ENCODE data around the gene CTXND1.

The CTXND1 gene

DNA sequence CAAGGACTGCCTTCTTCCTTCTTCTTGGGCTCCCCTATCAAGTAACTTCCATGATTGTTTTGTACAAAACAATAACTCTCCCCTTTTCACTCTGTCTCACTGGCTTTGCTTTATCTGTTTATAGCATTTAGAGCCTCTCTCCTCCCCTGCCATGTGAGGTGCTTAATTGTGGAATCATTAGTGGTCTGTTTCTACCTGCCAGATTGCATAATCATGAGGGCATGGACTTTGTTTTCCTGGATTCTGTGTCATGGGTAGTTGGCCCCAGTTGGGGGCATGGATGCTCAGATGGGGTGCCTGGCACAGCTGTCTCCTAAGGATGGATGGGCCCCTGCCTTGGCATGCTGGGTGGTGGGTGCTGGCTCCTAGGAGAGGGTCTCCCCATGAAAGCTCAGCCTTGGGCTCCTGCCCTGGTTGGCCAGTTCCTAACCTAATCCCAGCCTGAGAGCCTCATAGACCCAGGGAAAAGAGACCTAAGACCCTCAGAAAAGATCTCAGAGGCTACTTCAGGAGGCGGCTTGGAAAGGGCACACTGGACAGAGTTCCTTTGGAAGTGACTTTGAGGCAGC is 8.0 kb upstream of the CTXND1 start:
- no peak for DNase-seq (ENCODE audit: low spot score)

DNA sequence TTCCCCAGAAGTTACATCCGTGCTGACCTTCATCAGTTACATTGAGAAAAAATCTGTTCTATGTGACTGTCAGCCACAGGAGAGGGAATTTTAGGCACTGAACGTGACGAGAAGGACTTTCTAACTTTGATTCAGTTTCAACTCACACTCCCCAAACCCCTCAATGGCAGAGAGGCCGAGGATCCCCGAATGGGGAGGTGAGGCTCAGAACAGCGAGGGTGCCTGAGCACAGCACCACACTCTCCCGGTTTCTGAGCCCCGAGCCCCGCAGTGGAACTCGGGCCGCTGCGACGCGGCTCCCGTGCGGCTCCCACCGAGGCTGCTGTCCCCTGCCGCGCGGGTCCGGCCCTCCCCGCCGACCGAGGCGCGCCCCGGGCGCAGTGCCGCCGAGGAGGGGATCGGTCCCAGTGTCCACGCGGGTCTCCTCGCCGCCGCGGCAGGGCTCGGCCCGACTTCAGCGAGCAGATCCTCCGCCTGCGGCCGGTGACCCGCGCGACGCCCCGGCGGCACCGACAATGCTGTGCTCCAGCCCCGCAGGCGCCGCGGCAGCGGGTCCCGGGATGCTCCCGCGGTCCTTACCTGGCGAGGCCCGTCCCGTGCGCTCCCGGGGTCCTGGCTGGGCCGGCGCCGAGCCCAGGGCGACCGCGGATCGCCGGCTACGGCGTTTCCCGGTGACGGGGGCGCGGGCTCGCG is 439 bp downstream of the CTXND1 start:
- DNase-seq (ENCODE audit: low spot score): no peak

DNA sequence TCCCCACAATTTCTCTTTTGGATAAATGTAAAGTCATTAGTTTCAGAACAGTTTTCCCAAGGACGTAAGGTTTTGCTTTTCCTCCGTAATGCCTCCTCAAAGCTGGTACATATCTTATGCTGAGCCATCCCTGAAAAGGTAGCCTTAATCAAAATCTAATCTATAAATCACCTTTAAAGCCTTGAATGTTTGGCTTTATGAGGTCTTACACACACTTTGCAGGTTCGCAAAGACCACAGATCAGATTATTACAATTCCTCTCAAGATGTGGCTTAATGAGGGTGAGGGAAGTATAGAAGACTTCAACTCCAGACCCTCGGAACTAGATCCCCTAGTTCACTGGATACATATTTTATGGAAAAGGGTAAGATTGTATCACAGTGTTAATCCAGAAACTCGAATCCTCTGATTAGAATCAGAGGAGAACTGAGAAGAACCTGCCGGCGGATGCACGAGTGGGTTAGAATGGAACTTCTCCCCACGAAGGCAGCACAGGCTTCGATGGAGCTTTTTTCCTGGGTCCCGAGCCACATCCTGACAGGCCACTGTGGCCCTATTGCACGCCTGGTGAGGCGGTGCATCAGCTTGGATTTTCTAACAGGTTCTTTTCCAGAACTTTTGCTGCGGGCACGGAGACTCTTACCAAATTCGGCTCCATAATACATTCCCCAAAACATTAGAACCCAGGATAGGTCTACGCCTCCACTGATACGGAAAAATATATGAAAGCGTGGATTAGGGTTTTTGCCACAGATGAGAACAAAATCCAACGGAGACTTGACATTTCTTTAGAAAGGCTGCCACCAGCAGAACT is 1.2 kb downstream of the CTXND1 start:
- no peak for DNase-seq (ENCODE audit: low spot score)

DNA sequence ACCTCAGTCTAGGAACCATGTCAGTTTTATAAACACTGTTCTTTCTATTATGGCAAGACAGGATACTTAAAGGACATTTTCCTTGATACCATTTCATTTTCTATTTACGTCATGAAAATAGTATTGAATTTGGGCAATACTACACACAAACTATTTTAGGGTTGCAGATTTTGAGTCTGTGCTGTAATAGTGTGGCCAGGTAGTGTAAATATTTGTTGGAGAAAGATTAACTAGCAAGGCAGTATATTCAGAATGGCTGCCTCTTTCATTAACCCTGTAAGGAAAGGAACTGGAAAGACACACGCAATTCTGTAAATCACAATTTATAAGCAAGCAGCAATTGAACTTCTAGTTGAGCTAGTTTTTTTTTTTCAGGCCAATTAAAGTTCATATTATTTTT is 2.0 kb downstream of the CTXND1 start:
- no peak for DNase-seq (ENCODE audit: low spot score)

DNA sequence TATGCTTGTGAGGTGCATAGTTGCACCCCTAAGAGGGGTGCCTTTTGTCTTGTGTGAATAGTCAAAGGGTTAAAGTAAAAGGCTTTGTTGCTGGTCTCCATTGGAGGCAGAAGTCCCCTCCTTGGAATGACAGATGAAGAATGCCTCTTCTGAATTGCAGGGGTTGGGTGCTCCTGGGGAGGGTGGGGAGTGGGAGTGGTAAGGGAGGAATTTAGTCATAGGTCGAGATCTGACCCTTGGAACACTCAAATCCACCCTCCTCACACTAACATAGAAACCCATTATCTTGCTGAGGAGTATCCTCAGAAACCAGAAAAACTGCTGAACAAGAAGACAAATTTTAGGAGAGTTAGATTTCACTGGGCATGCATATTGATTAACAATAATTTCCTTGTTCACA is 4.7 kb downstream of the CTXND1 start:
- DNase-seq (ENCODE audit: low spot score): peak; percentile 49

DNA sequence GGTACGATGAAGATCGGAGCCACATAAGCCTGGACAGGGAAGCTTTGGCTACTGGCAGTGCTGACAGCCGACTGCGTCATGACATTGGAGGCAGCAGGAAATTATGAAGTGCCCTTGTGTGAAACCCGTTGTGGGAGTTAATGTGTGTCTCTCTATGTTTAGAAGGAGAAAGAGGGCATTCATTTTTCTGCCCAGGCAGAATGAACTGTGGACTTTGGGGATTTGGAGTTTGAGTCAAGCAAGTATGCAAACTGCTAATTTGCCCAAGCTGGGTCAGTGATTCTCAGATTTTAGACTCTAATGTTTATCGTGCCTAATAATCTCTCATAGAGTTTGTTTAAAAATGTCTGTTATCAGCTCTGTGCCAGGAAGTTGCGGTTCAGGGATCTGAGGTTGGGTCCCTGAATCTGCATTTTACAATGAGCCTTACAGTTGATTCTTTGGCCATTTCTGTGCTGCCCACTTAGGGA is 5.6 kb downstream of the CTXND1 start:
- DNase-seq (ENCODE audit: low spot score): peak; percentile 84

DNA sequence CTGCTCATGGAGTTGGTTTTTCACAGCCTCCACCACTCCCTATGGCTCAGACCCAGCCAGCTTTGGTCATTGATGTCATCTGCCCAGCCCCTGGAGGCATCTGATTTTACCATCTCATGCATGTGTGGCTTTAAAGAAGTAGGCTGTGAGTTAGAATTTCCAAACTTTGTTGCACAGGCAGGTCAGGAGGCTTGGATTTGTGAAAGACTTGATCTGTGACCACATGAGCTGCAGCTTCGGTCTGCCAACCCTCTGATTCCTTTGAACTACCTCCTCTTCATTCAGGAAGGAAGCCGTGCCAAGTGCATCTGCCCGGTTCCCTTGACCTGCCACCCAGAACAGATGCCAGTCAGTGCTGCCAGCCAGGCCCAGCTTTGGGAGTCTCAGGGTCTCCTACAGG is 9.2 kb downstream of the CTXND1 start:
- no peak for DNase-seq (ENCODE audit: low spot score)

DNA sequence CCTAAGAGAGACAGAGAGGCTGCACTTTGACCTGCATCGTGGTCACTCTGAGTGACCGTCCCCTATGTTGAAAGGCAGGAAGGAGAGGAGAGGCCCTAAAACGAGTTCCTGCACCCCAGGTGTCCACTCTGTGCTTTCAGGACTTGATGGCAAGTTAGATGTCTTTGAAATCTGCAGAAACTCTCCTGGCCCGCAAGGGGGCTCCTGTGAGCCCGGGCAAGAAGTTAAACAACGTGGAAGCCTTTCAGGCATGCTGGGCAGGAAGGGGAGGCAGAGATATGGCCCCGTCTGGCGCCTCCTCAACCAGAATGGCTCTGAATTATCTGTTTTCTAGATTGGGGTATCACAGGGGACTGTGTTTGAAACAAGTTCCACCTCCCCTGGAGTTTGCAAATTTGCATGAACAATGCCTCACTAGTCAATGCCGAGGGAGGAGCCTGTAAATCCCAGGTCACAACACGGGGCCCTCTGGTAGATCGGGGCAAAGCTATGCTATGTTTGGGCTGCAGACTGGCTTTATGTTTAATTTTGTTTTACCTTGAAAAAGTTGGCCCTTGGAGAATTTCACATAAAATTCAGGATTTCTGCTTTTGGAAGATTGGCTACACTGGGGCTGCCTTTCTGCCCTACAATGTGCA is 9.8 kb downstream of the CTXND1 start:
- DNase-seq (ENCODE audit: low spot score): no peak

DNA sequence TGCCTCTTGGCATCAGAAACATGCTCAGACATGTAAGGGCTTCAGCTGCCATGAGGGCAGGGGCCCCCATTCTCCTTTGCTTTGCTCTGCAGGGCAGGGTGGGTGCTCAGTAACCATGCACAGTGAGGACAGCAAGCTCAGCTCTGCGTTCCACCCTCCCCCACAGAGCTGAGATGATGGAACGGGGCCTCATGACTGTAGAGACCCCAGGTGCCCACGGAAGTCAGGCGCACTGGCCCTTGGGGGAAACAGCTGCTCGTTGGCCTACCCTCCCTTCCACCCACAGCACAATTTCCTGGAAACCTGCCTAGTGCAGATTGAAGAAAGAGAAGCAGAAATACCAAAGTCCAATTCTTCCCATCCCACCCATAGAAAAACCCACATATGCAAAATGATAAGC is 10.5 kb downstream of the CTXND1 start:
- no peak for DNase-seq (ENCODE audit: low spot score)

DNA sequence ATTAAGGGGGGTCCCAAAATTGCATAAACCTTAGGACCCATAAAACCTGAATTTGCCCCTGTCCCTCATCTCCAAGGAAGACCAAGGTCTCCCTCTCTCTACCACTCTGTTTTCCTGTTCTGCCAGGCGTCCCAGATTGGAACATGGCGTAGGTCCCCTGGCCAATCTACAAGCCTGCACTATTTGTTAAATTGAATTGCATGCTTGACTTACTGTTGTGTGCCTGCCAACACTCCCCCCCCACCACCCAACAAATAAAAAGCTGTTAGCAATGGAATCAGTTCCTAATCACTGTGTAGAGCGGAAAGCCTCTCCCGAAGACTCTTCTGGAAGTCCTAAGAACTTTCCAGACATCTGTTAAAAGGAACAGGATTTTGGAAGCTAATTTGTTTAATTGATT is 11.7 kb downstream of the CTXND1 start:
- DNase-seq (ENCODE audit: low spot score): no peak

DNA sequence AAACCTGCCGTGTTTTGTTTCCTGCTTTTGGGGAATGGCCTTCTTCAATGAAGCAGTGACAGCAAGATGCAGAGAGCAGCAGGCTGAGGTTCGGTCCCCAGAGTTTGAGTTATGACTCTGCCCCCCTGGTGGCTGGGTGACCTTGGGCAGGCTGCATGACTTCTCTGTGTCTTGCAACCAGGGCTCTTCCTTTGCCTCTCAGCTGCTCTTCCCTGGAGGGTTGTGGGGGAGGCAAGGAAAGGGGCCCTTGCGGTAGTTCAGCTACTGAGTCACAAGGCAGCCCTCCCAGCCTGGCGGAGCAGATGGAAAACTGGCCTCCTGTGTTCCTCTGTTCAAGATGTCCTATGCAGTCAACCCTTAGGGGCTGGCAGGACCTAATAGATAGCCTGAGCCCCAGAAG is 17.1 kb downstream of the CTXND1 start:
- no peak for DNase-seq (ENCODE audit: low spot score)

DNA sequence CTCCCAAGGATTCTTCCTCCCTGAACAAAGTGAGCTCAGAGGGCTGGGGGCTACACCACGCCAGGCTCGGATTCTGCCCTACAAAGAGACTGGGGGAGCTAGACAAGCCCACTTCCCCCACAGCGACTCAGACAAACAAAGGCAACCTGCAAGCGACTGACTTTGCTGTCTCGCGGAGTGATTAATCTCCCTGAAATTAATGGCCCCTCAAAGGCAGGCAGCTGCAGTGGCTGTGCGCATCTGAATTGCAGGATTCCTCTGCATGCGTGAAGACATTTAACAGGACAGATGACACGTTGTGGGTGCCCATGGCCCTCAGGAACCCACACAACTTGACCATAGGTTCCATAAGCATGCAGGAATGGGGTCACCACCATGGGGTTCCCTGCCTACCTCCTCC is 18.4 kb downstream of the CTXND1 start:
- no peak for DNase-seq (ENCODE audit: low spot score)

DNA sequence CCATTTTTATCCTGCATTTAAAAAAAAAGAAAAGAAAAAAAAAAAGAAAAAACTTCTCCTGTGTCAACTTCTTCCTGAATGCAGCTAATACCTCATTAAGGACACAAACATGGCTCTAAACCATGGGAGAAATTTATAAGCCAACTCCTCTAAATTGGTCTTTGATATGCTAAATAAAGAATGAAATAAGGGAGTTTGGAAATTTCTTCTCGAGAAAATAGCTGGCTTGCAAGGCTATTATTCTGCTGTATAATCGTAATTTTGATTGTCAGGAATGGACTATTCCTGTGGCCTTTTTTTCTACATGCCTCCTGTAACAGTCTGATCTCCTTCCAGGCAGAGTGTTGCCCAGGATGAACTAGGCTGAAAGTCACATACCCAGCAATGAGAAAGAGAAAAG is 20.6 kb downstream of the CTXND1 start:
- DNase-seq (ENCODE audit: low spot score): no peak

DNA sequence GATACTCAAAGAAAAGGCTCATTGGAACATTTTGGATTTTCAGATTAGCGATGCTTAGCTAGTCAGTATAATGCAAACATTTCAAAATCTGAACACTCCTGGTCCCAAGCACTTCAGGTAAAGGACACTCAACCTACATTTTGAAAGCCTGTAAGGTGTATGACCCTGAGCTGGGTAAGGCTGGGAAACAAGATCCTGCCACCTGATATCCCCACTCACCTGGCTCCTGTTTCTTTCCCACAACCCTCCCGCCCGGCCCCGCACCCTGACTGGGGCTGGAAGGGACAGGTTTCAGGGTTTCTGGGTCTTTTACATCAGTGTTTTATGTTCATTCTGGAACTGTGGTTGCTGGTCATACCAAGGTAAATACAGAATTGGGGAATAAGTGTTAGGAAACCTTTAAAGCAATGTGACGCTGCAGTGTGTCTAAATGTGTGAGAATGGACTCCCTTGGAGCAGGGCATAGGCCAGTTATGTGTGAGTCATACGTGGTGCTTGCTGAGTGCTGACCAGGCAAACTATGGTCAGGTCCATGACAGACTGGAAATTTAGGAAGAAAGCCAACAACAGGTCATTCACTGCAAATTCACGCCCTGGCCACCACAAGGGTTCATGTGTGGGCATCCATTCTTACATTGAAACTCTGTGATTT is 22.9 kb downstream of the CTXND1 start:
- no peak for DNase-seq (ENCODE audit: low spot score)

DNA sequence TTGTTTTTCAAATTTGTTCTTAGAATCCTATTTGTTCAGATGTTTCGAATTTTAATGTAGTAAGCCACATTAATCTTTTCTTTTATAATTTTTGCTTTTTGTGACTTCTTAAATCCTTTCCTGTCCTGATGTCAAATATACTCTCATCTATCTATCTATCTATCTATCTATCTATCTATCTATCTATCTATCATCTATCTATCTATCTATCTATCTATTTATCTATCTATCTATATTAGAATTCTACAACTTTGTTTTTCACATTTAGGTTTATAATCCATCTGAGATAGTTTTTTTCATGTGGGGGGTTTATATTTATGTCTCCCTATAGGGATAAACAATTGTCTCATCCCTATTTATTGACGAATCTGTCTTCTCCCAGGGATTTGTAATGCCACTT is 32.1 kb downstream of the CTXND1 start:
- DNase-seq (ENCODE audit: low spot score): no peak

DNA sequence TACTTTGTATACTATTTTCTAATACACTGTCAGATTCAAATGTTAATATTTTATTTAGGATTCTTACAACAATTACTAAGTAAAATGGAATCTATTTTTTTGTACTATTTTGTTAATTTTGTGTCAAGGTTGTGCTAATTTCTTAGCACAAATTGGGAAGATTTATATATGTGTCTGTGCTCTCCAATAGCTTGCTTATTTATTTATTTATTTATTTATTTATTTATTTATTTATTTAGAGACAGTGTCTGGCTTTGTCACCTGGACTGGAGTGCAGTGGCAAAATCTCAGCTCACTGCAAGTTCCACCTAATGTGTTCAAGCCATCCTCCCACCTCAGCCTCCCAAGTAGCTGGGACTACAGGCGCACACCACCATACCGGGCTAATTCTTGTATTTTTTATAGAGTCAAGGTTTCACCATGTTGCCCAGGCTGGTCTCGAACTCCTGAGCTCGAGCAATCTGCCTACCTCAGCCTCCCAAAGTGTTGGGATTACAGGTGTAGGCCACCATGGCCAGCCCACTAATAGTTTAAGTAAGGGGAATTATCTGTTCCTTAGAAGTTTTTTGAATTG is 34.6 kb downstream of the CTXND1 start:
- DNase-seq (ENCODE audit: low spot score): no peak

DNA sequence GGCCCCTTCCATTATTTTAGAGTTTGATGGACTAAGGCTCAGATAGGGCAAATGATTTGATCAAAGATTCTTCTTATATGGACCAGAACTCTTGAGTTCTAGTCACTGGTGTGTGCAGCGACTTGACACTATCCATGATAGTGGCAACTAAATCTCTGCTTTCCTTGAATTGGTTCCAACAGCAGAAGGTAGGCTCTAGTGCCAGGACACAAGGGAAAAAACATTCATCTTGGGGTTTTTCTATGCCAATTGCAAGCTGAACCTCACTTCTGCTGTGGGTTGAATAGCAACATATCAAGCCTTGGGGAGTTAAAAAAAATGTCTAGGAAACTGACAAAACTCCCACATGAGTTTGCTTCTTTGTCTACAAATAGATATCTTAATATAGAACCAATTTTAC is 35.1 kb downstream of the CTXND1 start:
- DNase-seq (ENCODE audit: low spot score): no peak

DNA sequence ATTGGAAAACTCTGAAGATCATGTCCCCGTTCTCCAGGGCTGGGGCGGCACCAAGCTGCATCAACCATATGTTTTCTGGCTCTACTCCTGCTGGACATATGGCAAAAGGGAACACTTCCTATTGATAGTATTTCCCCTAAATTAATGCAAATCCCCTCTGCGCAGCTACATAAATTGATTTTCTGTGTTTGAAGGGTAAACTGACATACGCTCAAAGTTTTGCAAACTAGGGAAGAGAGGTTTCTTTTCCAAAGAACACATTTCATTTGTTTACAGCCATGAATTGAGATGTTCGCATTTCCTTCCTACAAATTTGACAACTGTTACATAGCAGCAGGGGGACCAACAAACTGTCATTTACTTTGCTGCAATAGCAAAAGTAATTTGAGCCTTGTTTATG is 35.9 kb downstream of the CTXND1 start:
- DNase-seq (ENCODE audit: low spot score): no peak

DNA sequence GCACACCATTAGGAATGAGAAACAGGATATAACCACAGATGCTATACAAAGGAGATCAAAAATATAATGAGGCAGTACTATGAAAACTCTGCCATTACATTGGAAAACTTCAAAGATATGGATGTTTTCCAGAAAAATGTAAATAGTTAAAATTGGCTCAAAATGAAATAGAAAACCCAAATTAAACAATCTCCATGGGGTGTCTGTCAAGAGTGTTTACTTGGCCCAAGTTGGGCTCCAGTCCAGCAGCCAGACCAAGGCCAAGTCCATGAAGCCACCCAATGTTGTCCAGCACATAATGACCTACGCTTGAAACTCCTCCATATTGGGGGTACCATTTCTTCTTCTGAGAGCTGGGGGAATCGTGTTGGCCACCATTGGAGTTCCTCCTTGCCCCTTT is 37.1 kb downstream of the CTXND1 start:
- no peak for DNase-seq (ENCODE audit: low spot score)

DNA sequence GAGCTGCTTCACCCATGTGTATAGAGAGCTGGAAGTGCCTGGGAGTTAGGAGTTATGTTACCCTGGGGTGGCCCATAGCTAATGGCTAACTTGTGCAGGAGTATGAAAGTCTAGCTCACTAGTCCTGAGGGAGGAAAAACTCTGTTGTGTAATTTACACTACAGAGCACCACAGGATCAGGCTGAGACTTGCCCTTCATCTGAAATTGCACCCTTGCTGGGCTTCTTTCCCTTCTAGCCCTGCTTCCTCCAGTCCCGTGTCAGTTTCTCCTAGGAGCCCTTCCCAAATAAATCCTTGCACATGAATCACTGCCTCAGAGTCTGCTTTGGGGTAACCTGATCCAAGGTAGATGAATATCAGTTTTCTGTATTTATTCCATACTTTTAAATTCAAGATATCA is 40.0 kb downstream of the CTXND1 start:
- DNase-seq (ENCODE audit: low spot score): no peak

DNA sequence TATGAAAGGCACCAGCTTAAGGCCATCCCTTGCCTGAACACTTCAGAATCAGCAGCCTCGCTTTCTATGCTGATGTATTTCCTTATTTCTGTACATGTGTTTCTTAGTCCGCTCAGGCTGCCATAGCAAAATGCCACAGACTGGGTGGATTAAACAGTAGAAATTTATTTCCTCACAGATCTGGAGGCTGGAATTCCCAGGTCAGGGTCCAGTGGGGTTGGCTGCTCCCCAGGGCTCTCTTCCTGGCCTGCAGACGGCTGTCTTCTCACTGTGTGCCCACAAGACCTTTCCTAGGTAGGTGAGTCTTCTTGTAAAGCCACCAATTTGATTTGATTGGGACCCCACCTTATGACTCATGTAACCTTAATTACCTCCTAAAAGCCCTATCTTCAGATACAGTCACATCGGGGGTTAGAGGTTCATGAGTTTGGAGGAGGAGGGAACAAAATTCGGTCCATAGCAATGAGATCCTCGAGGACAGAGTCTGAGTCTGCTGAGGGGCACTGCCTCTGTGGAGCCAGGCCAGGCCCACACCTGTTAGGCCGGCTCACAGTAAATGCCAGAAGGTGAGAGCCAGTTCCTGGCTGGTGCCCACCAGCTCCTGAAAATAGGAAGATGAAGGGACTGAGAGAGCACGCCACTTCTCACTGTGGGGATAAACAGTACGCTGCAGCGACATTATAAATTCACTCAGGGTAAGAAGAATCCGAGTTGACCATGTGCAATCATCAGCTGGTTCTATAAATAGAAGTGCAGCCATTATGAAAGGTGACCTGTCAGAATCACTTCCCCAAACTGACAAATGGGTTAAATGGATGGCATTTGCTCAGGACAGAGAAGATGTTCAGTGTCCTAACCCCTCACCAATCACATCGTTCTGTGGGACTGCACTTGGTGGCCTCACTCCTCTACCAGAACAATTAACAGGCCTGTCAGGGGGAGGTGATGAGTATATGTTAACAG is 41.1 kb downstream of the CTXND1 start:
- no peak for DNase-seq (ENCODE audit: low spot score)
